Right renal pelvis (tissue), 4 donors: ENCODE measurements around the gene MACROD1. TPM values are rescaled to one million over a fixed set of nuclear protein-coding genes. Genes with fewer than 3 reads are reported as not detected.

Experiments used
- DNase-seq, 4 donors: peaks; one replicate each; pipeline ENCODE4 v3.0.0-alpha.2; 2013; ENCODE audit warnings: low read depth in 4 of 4, low spot score in 3 of 4, missing footprints in 1 of 4
- polyA plus RNA-seq, 4 donors: library from polyadenylated mRNA; unstranded; fragments of 120-200 nt; gene quantifications; one replicate each; pipeline ENCODE4 v1.2.1, GENCODE V29; 2013; ENCODE audit not compliant: insufficient read length in 4 of 4

MACROD1 gene
- polyA plus RNA-seq, 4 donors = 13.6 to 18.9 (median 14.1) TPM

- DNase-seq = no peak
These were observed 160.2 kb downstream of the MACROD1 start for GRCh38 chr11:64005691-64006090.

- no peak for DNase-seq
These were observed 161.3 kb downstream of the MACROD1 start for GRCh38 chr11:64004590-64004984.

- no peak for DNase-seq
These were observed 161.9 kb downstream of the MACROD1 start for GRCh38 chr11:64003807-64004589.

GRCh38 chr11:64001484-64002420 lies 164.2 kb downstream of the MACROD1 start:
- no peak for DNase-seq

GRCh38 chr11:64000740-64001483 lies 165.0 kb downstream of the MACROD1 start:
- no peak for DNase-seq

- DNase-seq = peak in 2 of 4 donors; percentile 68 to 69
These were observed 165.7 kb downstream of the MACROD1 start for GRCh38 chr11:64000026-64000739.

- no peak for DNase-seq
These were observed 166.4 kb downstream of the MACROD1 start for GRCh38 chr11:63999349-64000025.

GRCh38 chr11:63998558-63999348 lies 167.2 kb downstream of the MACROD1 start:
- no peak for DNase-seq

- no peak for DNase-seq
These were observed 168.0 kb downstream of the MACROD1 start for GRCh38 chr11:63997801-63998337.

- no peak for DNase-seq
These were observed 168.7 kb downstream of the MACROD1 start for GRCh38 chr11:63997104-63997700.

- DNase-seq = no peak
These were observed 169.4 kb downstream of the MACROD1 start for GRCh38 chr11:63996512-63996911.

- no peak for DNase-seq
These were observed 171.9 kb downstream of the MACROD1 start for GRCh38 chr11:63993993-63994392.

GRCh38 chr11:63993100-63993499 lies 172.8 kb downstream of the MACROD1 start:
- DNase-seq = no peak

- DNase-seq = no peak
These were observed 174.4 kb downstream of the MACROD1 start for GRCh38 chr11:63991558-63991957.

GRCh38 chr11:63986932-63987513 lies 178.9 kb downstream of the MACROD1 start:
- no peak for DNase-seq

- DNase-seq = peak in 3 of 4 donors; percentile 79 to 86 (median 84)
These were observed 179.6 kb downstream of the MACROD1 start, which contains the start of gene OTUB1 for GRCh38 chr11:63986156-63986931. Gene OTUB1 (plus strand): TSS chr11:63986438. CDS start chr11:63986457, 19 bp downstream.

GRCh38 chr11:63985812-63986155 lies 180.1 kb downstream of the MACROD1 start:
- no peak for DNase-seq
